ENCODE data around the gene ZNF275.

ZNF275 gene

GRCh38 chrX:153320555-153321184 lies 13.3 kb upstream of the ZNF275 start:
- TF ChIP-seq, protein P1, sequence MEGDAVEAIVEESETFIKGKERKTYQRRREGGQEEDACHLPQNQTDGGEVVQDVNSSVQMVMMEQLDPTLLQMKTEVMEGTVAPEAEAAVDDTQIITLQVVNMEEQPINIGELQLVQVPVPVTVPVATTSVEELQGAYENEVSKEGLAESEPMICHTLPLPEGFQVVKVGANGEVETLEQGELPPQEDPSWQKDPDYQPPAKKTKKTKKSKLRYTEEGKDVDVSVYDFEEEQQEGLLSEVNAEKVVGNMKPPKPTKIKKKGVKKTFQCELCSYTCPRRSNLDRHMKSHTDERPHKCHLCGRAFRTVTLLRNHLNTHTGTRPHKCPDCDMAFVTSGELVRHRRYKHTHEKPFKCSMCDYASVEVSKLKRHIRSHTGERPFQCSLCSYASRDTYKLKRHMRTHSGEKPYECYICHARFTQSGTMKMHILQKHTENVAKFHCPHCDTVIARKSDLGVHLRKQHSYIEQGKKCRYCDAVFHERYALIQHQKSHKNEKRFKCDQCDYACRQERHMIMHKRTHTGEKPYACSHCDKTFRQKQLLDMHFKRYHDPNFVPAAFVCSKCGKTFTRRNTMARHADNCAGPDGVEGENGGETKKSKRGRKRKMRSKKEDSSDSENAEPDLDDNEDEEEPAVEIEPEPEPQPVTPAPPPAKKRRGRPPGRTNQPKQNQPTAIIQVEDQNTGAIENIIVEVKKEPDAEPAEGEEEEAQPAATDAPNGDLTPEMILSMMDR (IDR thresholded peaks at IDR 0.05; ENCODE audit: low read depth, low read length): no peak
- no peak for DNase-seq (ENCODE audit: extremely low read depth, low read depth)

DNA sequence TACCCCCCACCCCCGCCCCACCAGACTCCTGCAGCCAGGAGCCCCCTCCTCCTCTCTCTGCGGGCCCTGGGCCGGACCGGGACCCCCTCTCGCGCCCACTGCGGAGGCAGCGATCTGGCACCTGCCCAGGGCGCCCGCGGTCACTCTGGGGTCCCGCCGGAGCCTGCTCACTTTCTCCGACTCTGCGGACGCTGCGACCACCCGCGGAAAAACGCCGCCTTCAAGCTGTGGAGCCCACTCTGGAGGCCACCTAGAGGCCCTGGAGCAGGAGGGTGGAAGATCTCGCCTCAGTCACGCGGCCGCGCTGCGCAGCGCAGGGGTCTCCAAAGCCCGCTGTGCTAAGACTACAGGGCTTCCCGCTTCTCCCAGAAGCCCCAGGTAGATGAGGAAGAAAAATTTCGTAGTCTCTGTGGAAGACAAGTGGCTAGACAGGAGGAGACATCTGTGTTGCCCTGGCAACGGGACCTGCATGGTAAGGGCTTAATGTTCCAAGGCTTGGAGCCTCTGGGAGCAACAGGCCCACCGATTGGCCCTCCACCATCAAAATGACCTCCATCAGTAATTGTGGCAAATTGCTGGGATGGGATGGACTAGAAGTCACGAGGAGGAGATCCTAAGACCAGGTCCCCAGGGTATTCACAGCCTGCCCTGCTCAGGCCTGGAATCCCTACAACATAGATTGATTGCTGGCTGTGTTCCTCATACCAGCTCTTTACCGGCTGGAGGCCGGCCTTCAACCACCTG lies 12.4 kb upstream of the ZNF275 start, which contains the start of gene PNMA6F:
TSS of gene PNMA6F (minus strand) at position 387 of the 744 bp plus-strand sequence. CDS start 1,093 bp downstream, outside the sequence.
- no peak for DNase-seq (ENCODE audit: extremely low read depth, low read depth)

DNA sequence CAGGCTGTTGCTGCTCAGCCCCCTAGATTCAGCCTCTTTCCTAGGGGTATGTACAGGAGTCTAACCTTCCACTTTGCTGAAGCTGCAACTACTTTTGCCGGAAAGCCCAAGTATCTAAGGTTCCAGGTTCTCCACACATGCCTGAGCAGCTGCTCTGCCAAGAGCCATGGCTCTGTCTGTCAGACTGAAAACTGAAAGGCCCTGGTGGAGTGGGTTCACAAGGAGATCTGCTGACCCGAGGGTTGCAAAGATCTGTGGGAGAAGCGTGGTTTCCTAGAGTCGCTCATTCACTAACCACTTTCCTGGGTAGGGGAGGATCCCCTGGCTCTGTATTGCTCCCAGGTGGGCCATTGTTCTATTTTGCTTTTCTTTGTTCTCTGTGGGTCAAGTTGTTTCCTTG lies 6.4 kb upstream of the ZNF275 start:
- TF ChIP-seq, protein P1 (IDR thresholded peaks at IDR 0.05; ENCODE audit: low read depth, low read length): no peak
- DNase-seq (ENCODE audit: extremely low read depth, low read depth): no peak

More for the DNA sequence above, 12.4 kb upstream of the ZNF275 start, which contains the start of gene PNMA6F:
- TF ChIP-seq, protein P1 (IDR thresholded peaks at IDR 0.05; ENCODE audit: low read depth, low read length): no peak

- TF ChIP-seq, protein P1 (IDR thresholded peaks at IDR 0.05; ENCODE audit: low read depth, low read length): no peak
- peak; percentile 37 for DNase-seq (ENCODE audit: extremely low read depth, low read depth)
These were observed 687 bp upstream of the ZNF275 start for GRCh38 chrX:153333266-153333665.

DNA sequence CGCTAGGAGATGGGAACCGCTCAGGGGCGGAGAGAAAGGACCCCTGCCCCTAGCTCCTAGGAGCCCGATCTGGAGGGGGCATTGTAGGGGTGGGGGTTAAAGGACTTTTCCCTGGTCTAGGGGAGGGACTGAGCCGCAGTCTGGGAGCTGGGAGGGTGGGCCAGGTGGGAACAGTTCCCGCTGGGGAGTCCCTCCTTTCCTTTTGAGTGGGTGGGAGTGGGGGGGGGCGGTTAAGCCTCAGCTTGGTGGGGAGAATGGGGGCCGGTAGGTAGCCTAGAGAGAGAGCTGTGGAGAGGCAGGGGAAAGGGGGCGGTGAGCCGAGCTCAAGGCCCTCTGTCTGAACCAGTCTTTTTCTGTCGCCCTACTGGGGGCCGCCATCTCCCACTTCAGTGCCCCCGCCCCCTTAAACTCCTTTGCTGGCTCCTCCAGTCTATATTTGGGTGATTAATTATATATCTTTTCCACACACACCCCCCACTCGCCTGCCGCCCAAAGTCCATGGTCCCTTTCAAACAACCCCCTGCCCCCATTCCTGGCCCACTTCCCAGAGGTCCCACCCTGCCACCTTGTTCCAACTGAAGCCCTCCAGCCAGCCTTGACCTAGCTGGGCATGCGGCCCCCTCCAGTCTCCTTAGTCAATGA lies 822 bp downstream of the ZNF275 start:
- TF ChIP-seq, protein P1 (IDR thresholded peaks at IDR 0.05; ENCODE audit: low read depth, low read length): no peak

GRCh38 chrX:153336121-153336894 lies 2.4 kb downstream of the ZNF275 start:
- TF ChIP-seq, protein P1 (IDR thresholded peaks at IDR 0.05; ENCODE audit: low read depth, low read length): no peak
- no peak for DNase-seq (ENCODE audit: extremely low read depth, low read depth)

More for the DNA sequence above, 822 bp downstream of the ZNF275 start:
- DNase-seq (ENCODE audit: extremely low read depth, low read depth): no peak

Data from AG09319 (cell line).